ENCODE results near the gene CORO2A. TPM values are rescaled to one million over a fixed set of nuclear protein-coding genes. Genes with fewer than 3 reads are reported as not detected.
A peak's percentile ranks its signal among the peaks of the same experiment; 100 is the strongest.
"Not testable (repeated sequence)": the region's sequence is repeated elsewhere in the genome, so short reads cannot be mapped to it uniquely, and the experiment has no call there.

Gene CORO2A
- polyA plus RNA-seq, 5 donors, result 7.4 to 10.0 (median 8.8) TPM

DNA sequence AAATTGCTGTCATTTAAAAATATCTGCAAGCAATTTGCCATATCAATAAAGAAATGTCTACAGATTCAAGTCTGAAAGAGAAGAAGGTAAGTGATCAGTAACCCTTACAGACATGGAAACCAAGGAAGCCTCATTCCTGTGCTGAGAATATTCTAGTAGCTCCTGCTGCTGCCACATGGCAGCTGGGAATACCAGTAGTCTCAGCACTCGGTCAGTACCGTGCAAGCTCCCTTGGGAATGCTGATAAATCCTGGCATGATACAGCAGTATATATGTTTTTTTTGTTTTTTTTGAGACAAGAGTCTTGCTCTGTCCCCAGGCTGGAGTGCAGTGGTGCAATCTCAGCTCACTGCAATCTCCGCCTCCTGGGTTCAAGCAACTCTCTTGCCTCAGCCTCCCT lies 108.0 kb downstream of the CORO2A start:
- DNase-seq, result no peak

DNA sequence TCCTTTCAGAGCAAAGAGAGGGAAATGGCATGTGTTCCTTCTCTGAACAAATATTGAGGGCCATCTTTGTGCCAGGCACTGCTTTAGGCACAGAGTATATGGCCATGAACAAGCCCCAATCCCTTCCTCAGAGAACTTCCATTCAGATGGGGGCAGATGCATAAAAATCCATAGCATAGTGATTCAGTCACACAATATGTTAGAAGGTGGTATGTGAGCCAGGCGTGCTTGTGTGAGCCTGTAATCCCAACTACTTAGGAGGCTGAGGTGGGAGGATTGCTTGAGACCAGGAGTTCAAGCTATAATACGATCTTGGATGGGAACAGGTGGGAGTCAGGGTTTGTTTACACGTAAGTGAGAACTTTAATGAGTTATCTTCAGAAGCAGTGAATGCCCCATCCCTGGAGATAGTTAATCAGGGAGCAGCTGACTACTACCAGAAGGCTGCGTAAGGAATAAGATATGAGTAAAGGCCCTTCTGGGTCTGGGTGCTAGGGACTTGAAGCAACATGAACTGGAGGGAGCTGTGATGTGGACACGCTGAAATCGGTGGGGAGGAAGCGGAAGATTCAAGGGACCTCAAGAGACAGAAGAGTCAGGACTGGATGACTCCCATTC lies 108.8 kb downstream of the CORO2A start:
- no peak for DNase-seq

DNA sequence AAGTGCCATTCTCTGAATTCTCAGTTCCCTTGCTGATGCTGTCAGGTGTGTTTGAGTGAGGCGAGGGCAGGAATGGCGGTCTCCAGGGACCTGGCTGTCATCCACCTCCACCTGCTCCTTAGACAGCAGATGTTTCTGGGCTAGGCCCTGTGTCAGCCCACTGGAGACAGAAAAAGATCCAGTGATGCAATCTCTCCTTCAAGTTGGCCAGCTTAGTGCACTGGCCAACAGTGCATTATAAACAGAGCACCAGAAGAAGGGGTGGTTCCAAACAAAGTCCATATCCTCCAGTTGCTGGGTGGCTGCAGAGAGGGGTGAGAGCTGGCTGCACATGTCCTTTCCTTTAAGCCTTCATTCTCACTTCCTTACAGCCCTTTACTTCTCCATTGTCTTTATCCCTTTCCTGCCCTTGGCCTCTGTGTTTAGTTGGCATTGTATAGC lies 109.4 kb downstream of the CORO2A start:
- no peak for DNase-seq

DNA sequence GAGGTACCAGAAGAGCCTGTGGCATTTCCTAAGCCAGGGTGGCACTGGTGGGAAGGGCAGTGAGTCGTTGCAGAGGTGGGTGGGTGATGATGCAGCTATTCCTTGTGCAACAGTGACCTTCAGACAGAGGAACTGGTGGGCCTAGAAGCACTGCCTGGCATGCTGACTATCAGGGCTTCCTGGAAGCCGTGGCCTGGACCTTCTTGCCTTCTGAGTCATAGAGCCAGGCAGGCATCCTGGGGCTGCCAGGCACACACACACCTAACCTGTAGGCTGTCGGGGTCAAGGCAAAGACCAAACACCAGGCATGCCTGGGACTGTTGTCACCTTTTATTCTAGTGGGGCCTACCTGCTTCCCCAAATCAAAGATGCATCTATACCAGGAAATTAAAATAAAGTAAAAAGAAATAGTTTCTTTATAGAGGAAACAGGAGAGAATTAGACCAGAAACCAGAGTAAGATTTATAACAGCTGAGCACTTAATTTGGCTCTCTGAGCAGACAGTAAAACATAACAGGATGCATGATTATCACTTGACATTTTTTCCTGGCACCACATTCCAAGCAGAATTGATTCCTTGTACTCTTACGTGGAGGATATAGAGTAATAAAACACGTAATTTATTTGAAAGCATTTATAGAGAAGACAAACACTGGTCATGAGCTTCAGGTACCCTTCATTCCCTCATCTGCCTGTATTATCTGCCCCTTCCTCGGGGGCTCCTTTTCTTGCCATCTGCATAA lies 110.8 kb downstream of the CORO2A start:
- DNase-seq, result no peak

DNA sequence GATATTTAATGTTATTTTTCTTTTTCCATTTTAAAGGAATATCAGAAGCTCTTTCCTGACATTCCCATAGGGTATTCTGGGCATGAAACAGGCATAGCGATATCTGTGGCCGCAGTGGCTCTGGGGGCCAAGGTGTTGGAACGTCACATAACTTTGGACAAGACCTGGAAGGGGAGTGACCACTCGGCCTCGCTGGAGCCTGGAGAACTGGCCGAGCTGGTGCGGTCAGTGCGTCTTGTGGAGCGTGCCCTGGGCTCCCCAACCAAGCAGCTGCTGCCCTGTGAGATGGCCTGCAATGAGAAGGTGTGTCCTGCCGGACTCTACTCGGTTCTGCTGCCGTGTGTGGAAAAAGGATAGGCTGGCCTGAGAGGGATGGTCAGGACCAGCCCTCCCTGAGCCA lies 111.7 kb downstream of the CORO2A start:
- no peak for DNase-seq

DNA sequence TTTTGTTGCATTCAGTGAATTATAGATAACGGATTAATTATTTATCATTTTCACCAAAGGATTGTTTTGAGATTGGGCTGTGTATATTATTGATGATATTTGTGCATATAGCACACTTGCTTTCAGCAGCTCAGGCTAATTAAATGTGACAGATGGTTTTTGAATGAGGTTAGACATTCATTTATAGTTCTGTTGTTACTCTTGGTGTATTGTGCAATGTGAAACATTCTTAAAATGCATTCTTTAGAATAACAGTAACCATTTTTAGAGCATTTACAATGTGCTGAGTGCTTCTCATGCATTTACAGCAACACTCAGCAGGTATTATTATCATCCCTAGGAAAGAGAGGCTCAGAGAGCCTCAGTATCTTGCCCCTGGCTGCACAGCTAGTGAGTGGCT lies 112.1 kb downstream of the CORO2A start:
- DNase-seq, result no peak

DNA sequence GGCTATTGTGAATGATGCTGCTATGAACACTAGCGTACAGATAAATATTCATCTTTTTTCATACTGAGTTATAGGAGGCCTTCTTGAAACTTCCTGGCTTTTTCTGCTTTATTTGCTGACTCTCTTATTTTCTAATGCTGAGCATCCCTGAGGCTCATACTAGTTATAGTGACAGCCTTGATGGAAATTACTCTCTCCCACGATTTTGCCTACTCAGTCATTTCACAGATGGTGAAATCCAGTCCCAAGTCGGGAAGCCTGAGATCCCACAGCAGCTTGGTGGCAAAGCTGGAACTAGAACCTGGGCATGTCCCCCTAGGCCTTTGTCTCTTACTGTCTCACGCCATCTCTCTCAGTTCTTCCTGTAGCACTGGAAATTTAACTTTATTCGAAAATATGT lies 113.5 kb downstream of the CORO2A start:
- DNase-seq, result no peak

DNA sequence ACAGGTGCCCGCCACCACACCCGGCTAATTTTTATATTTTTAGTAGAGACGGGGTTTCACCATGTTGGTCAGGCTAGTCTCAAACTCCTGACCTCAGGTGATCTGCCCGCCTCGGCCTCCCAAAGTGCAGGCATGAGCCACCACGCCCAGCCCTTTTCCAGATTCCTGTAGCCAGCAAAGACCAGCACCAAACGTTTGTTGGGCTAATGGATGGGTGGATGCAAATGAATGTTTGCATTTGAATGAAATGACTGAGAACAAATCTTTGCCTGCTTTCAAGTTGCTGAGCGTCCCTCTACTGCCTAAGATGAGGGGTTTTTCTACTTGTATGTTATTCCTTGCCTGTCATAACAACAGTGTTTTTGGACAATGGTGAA lies 115.9 kb downstream of the CORO2A start:
- DNase-seq, result not testable (repeated sequence)

DNA sequence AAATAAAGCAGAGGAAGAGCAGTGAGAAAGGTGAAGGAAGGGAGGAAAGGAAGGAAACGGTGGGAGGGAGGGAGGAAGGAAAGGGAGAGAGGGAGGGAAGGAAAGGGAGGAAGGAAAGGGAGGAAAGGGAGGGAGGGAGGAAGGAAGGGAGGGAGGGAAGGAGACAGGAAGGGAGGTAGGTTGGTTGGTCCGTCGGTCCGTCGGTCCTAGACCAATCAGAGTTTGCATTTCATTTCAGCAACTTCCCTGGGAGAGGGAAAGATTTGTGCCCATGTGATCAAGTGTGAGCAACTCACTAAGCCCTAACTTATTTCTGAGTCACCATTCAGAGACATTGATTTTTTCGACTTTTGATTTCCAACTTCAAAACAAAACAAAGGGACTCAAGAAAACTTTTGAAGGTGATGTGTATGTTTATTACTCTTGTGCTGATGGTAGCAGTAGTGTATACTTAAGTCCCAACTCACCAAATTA lies 117.1 kb downstream of the CORO2A start:
- DNase-seq, result no peak

DNA sequence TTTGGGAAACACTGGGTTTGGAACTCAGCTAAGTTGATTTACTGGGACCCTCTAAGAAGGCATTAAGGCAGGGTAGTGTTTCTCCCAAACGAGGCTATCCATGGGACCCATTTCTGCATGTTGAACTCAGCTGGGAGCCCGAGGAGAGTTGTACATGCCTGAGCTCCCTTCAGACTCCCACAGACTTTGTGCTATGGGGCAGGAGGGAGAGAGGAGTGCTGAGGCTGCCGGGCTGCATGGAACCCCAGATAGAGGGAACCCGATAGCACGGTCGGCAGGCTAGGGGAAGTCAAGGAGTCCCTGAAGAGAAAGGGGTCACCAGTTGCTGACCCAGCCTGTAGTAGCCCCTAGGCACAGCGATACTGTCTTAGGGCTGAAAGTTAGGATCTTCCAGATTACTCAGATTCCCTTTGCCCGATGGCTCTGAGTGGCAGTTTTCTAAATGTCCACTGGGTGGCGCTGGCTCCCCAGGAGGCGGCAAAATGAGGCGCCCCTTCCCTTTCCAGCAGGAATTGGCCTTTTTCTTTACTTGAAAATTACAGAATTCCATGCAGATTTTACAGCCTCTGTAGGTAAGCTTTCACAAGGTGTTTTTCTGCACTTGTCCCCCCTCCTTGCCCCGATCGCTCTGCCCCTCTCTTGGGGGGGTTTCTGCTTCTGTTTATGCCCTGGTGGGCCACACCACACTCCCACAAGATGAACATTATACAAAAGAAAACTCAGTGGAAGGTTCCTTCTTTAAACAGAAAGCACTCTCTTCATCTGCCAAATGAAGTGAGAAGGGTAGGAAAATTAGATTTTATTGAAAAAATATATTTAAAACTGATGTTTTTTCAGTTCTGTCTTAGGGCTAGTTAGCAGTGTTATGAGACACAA lies 118.1 kb downstream of the CORO2A start:
- peak; percentile 28 to 41 for DNase-seq

DNA sequence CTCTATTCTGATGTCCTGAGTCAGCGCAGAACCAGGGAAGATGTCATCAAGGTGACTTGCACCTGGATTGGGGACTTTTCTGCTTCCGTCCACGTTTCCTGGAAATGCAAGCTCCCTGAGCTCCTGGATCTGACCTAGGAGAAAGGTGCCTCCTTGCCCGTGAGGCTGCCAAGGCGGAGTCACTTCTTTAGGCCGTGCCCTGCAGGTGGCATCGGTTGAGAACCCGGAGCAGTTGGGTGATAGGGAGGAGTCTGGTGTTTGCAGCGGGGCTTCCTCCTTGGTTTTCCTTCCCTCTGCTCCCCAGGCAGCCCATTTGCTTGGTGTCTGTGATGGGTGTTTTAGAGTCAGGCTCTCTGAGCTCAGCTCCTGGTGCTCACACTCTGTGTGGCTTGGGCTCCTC lies 120.7 kb downstream of the CORO2A start:
- no peak for DNase-seq

Other genes with a start within 250 kb of the CORO2A start
- gene ANP32B, start 209.3 kb downstream of the CORO2A start, polyA plus RNA-seq (ENCODE audit: insufficient read depth in 1 of 5, insufficient read length in 5 of 5, low replicate concordance in 1 of 5), result 100 to 1,000 TPM; 228 to 321 (median 273) TPM
- gene NANS, start 135.9 kb downstream of the CORO2A start, polyA plus RNA-seq (ENCODE audit: insufficient read depth in 1 of 5, insufficient read length in 5 of 5, low replicate concordance in 1 of 5), result 10 to 100 TPM; 36.5 to 53.0 (median 39.9) TPM
- 10 to 100 TPM in 1 of 5 donors, 1 to 10 TPM in 4; 8.3 to 10.3 (median 9.6) TPM for gene TRIM14, start 73.4 kb downstream of the CORO2A start, polyA plus RNA-seq (ENCODE audit: insufficient read depth in 1 of 5, insufficient read length in 5 of 5, low replicate concordance in 1 of 5)
- gene TBC1D2, start 63.0 kb upstream of the CORO2A start, polyA plus RNA-seq (ENCODE audit: insufficient read depth in 1 of 5, insufficient read length in 5 of 5, low replicate concordance in 1 of 5), result 10 to 100 TPM; 13.8 to 24.6 (median 21.7) TPM